Kidney (tissue), 14 donors: ENCODE results near the gene TTLL13. TPM values are rescaled to one million over a fixed set of nuclear protein-coding genes. Genes with fewer than 3 reads are reported as not detected.
A peak's percentile ranks its signal among the peaks of the same experiment; 100 is the strongest.
"Not testable (repeated sequence)": the region's sequence is repeated elsewhere in the genome, so short reads cannot be mapped to it uniquely, and the experiment has no call there.

Source experiments
- DNase-seq, 5 donors: peaks; one replicate each; pipeline ENCODE4 v3.0.0-alpha.2; 2013 to 2020
- FAIRE-seq: peaks from 2 replicates; lab custom pipeline; 2012; peaks lifted over from hg19 to GRCh38; lab: Jason Lieb, UNC
- H3K27ac ChIP-seq, 2 donors: one replicate each; pipeline ENCODE4 v1.7.0; 2013; ENCODE audit warnings: low read depth in 2 of 2, low read length in 2 of 2, inconsistent platforms in 1 of 2
- H3K27me3 ChIP-seq: one replicate; pipeline ENCODE4 v1.7.1; 2013; ENCODE audit warnings: low read length, inconsistent platforms; ENCODE audit not compliant: control insufficient read depth, insufficient read depth
- H3K36me3 ChIP-seq, 3 donors: one replicate each; pipeline versions ENCODE4 v1.7.0 to v1.7.1; 2013; ENCODE audit warnings: low read length in 3 of 3, control low read depth in 1 of 3, inconsistent platforms in 1 of 3; ENCODE audit not compliant: insufficient read depth in 3 of 3, control insufficient read depth in 2 of 3
- H3K4me1 ChIP-seq, 3 donors: one replicate each; pipeline versions ENCODE4 v1.7.0 to v1.7.1; 2013; ENCODE audit warnings: low read length in 3 of 3, inconsistent platforms in 1 of 3, low read depth in 1 of 3; ENCODE audit not compliant: control insufficient read depth in 2 of 3, insufficient read depth in 2 of 3
- H3K4me3 ChIP-seq, 3 donors: one replicate each; pipeline versions ENCODE4 v1.7.0 to v1.8.1; 2013; ENCODE audit warnings: low read length in 3 of 3, control low read depth in 1 of 3, inconsistent platforms in 1 of 3
- H3K9ac ChIP-seq, 3 donors: one replicate each; pipeline versions ENCODE4 v1.7.0 to v1.7.1; 2013; ENCODE audit warnings: low read length in 3 of 3, control low read depth in 1 of 3, inconsistent platforms in 1 of 3
- H3K9me3 ChIP-seq, 3 donors: one replicate each; pipeline versions ENCODE4 v1.7.0 to v1.7.1; 2013; ENCODE audit warnings: low read length in 3 of 3, control low read depth in 1 of 3, inconsistent platforms in 1 of 3; ENCODE audit not compliant: control insufficient read depth in 2 of 3, insufficient read depth in 1 of 3
- intact Hi-C: fragments of 100-400 bp; cut with DNase I; formaldehyde crosslinking; loops from one replicate; pipeline ENCODE4 v1.11.1; 2022
- polyA plus RNA-seq: library from polyadenylated mRNA; stranded (reverse); fragments of 350-450 nt; fragmentation: Illumina TruSeq; extraction: RNeasy Lipid Tissue Mini Kit (QIAGEN cat#74804); gene quantifications from one replicate; pipeline ENCODE4 v1.2.3, GENCODE V29; 2014; ENCODE audit warnings: low read depth, low replicate concordance; ENCODE audit not compliant: insufficient read depth
- total RNA-seq: library from RNA; stranded (reverse); fragmentation: NEBNext Ultra II Directional; extraction: Animal tissue kit (Norgen Biotek cat#: 25700); gene quantifications from one replicate; pipeline ENCODE4 v1.2.1, GENCODE V29; 2021
- TF ChIP-seq, protein P1 (sequence below): IDR thresholded peaks from 3 replicates; pipeline ENCODE4 v1.5.1; 2012; ENCODE audit warnings: mild to moderate bottlenecking, moderate library complexity, borderline replicate concordance; ENCODE audit not compliant: insufficient read depth; ENCODE audit errors: extremely low read depth
- donor health status: control.
- donor health status: control.
- donor health status: control.
- donor health status: control.
- donor health status: control.
- donor health status: DM: yes; HTN: yes; CAD: no.
- donor health status: Normal renal cell carcinoma (clear cell type).

The TTLL13 gene
- total and polyA plus RNA-seq, 2 donors from 2014 or later = 0.54 to 0.88 TPM

DNA sequence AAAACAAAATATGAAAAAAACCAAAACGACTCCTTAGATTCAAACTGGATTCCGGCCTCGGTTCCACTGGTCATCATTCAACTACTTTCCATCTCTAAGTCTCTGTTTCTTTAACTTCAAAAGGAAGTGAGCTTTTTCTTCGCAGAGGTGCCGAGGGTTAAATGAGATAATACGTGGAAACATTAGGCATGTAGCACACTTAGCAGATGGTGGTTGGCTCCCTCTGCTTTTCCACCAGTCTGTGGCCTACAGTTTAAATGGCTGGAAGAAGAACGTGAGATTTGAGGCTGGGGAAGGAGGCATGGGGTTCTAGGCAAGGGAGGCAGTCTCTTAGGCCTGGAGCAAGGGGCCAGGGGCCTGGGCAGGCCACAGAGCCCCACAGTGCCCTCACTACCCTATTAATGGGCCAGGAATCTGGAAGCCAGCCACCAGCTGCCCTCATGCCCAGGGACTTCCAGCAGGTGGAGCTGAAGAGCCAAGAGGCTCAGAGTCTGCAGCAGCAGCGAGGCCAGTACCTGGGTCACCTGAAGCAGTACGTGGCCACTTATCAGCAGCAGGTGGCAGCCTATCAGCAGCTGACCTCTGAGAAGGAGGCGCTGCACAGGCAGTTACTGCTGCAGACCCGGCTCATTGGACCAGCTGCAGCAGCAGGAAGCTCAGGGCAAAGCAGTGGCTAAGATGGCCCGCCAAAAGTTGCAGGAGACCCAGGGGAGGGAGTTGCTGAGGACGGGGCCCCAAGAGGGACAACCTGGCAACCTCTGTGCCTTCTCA lies 43.9 kb downstream of the TTLL13 start:
- H3K9ac ChIP-seq, H3K27ac ChIP-seq, H3K9me3 ChIP-seq, H3K36me3 ChIP-seq, H3K4me1 ChIP-seq, FAIRE-seq, H3K4me3 ChIP-seq, H3K27me3 ChIP-seq, intact Hi-C loops: not testable (repeated sequence)
- DNase-seq = peak; percentile 81 to 86 (median 84)
- TF ChIP-seq, protein P1, sequence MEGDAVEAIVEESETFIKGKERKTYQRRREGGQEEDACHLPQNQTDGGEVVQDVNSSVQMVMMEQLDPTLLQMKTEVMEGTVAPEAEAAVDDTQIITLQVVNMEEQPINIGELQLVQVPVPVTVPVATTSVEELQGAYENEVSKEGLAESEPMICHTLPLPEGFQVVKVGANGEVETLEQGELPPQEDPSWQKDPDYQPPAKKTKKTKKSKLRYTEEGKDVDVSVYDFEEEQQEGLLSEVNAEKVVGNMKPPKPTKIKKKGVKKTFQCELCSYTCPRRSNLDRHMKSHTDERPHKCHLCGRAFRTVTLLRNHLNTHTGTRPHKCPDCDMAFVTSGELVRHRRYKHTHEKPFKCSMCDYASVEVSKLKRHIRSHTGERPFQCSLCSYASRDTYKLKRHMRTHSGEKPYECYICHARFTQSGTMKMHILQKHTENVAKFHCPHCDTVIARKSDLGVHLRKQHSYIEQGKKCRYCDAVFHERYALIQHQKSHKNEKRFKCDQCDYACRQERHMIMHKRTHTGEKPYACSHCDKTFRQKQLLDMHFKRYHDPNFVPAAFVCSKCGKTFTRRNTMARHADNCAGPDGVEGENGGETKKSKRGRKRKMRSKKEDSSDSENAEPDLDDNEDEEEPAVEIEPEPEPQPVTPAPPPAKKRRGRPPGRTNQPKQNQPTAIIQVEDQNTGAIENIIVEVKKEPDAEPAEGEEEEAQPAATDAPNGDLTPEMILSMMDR = peak; percentile 73

- Histone ChIP-seq H3K36me3 (no peaks in the 10 kb centered on the region), H3K4me1 (no peaks in the 10 kb centered on the region), H3K27me3 (no peaks in the 10 kb centered on the region), H3K9me3 (no peaks in the 10 kb centered on the region), H3K9ac (no peak overlapping the region), H3K4me3 (no peak overlapping the region), H3K27ac (no peak overlapping the region)
- no peak for FAIRE-seq
- peak in 1 of 5 donors; percentile 55 for DNase-seq
- intact Hi-C loops = no loop called here
- TF ChIP-seq, protein P1 = no peak
Observed at GRCh38 chr15:90294159-90294558, 44.8 kb downstream of the TTLL13 start.

DNA sequence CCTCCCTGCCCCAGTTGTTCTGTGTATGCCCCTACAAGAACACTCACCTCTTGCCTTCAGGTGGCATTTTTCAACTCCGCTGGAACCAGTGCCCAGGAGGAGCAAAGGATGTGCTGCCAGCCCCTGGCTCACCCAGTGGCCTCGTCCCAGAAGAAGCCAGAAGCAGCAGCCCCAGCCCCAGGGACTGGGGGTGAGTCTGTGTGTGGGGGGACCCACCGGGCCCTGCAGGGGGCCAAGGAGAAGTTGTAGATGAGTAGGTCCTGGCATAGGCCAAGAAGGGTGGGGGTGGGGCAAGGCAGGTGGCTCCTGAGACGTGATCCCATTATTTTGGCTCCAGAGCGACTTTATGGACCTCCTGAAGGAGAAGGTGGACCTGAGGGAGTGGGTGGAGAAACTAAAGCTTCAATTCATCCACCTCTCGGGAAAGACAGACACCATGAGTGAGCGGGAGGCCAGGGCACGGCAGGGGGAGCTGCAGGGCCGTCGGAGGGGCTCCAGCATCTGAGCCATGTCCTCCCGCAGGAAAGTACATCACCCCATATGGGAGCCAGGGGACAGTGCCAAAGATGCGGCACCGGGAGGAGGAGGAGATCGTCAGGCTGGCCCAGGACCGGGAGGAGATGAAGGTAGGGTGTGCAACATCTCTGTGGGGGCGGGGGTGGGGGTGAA lies 45.4 kb downstream of the TTLL13 start:
- Histone ChIP-seq H3K4me1 (no peaks in the 10 kb centered on the region), H3K4me3 (no peak overlapping the region), H3K36me3 (no peaks in the 10 kb centered on the region), H3K9me3 (no peaks in the 10 kb centered on the region), H3K27me3 (no peaks in the 10 kb centered on the region), H3K27ac (no peak overlapping the region), H3K9ac (no peak overlapping the region)
- DNase-seq (no peak), FAIRE-seq (no peak)
- intact Hi-C loops = no loop called here
- TF ChIP-seq, protein P1 = no peak
